WI38 (cell line): ENCODE measurements around the gene TEX264.

Source experiments
- H3K4me3 ChIP-seq: 2 replicates; pipeline ENCODE4 v1.5.1; 2011; ENCODE audit warnings: low read depth, mild to moderate bottlenecking, control low read depth, low read length
- CTCF ChIP-seq: IDR thresholded peaks from 2 replicates; pipeline ENCODE4 v1.5.1; 2012; ENCODE audit warnings: low read depth, mild to moderate bottlenecking, control low read depth, low read length

The TEX264 gene

GRCh38 chr3:51710631-51711351, 39.7 kb downstream of the TEX264 start:
- no peak overlapping the region for H3K4me3 ChIP-seq
- no peak for TF ChIP-seq CTCF

- no peak for TF ChIP-seq CTCF
- no peak overlapping the region for H3K4me3 ChIP-seq
Measured at GRCh38 chr3:51711352-51712037, 40.4 kb downstream of the TEX264 start.

GRCh38 chr3:51712038-51712420, 41.0 kb downstream of the TEX264 start:
- no peak for TF ChIP-seq CTCF
- no peak overlapping the region for H3K4me3 ChIP-seq

- no peak overlapping the region for H3K4me3 ChIP-seq
- TF ChIP-seq CTCF: no peak
Measured at GRCh38 chr3:51712511-51712931, 41.5 kb downstream of the TEX264 start.

- H3K4me3 ChIP-seq: no peak overlapping the region
- no peak for TF ChIP-seq CTCF
Measured at GRCh38 chr3:51712963-51713362, 41.9 kb downstream of the TEX264 start.

- no peak overlapping the region for H3K4me3 ChIP-seq
- TF ChIP-seq CTCF: no peak
Measured at GRCh38 chr3:51715231-51715976, 44.4 kb downstream of the TEX264 start.

- no peak for TF ChIP-seq CTCF
- H3K4me3 ChIP-seq: no peak overlapping the region
Measured at GRCh38 chr3:51715977-51716294, 44.9 kb downstream of the TEX264 start.
